HEK293 (cell line): ENCODE measurements around the gene SFSWAP.

Experiments used
- CTCF ChIA-PET: fragments of 350-600 bp; formaldehyde crosslinking; extraction: SDS; loops from one replicate; lab custom pipeline; 2021; ENCODE audit warnings: antibody characterized with exemption; lab: Yijun Ruan, JAX
- POLR2A ChIA-PET: fragments of 300-600 bp; formaldehyde crosslinking; extraction: SDS; loops from one replicate; lab custom pipeline; 2020; ENCODE audit warnings: antibody characterized with exemption, inconsistent platforms; lab: Yijun Ruan, JAX
- H3K27ac ChIP-seq: fragments of 200-500 bp; sonication (Bioruptor generic); 2 replicates; pipeline ENCODE4 v1.5.1; 2014; ENCODE audit warnings: low read depth, low read length, control low read depth, inconsistent platforms; ENCODE audit errors: extremely low read depth
- H3K36me3 ChIP-seq, 2 experiments: fragments of 200-500 bp in 1 of 2; sonication (Bioruptor generic) in 1 of 2; 1 replicate in 1 of 2; 2 replicates in 1 of 2; pipeline ENCODE4 v1.5.1; 2014 to 2017; ENCODE audit warnings: inconsistent platforms in 2 of 2, low read length in 2 of 2; ENCODE audit not compliant: control insufficient read depth in 2 of 2, insufficient read depth in 1 of 2
- H3K4me1 ChIP-seq: fragments of 200-500 bp; sonication (Bioruptor generic); 2 replicates; pipeline ENCODE4 v1.5.1; 2014; ENCODE audit warnings: mild to moderate bottlenecking, low read length, inconsistent platforms; ENCODE audit not compliant: control insufficient read depth, insufficient read depth
- H3K4me3 ChIP-seq: 2 replicates; pipeline ENCODE4 v1.5.1; 2011; ENCODE audit warnings: low read depth, mild to moderate bottlenecking, control low read depth, low read length, moderate library complexity
- H3K9me3 ChIP-seq: fragments of 200-500 bp; sonication (Bioruptor generic); 2 replicates; pipeline ENCODE4 v1.5.1; 2014; ENCODE audit warnings: low read depth, low read length, inconsistent platforms; ENCODE audit not compliant: control insufficient read depth, insufficient read depth
- ELK4 ChIP-seq: IDR thresholded peaks from 2 replicates; pipeline ENCODE4 v1.6.1; 2011; ENCODE audit warnings: mild to moderate bottlenecking, low read depth, low read length, borderline replicate concordance
- HOXD13 ChIP-seq: sonication (generic); formaldehyde crosslinking; IDR thresholded peaks from 2 replicates; pipeline ENCODE4 v1.8.0; 2022; ENCODE audit warnings: missing genetic modification reagents, borderline replicate concordance
- KLF7 ChIP-seq: fragments of 450-650 bp; formaldehyde crosslinking; IDR thresholded peaks from 2 replicates; pipeline ENCODE4 v1.5.1; 2016; ENCODE audit warnings: missing biosample characterization, missing genetic modification characterization, borderline replicate concordance
- OVOL3 ChIP-seq: fragments of 450-650 bp; formaldehyde crosslinking; IDR thresholded peaks from 2 replicates; pipeline ENCODE4 v1.5.1; 2016; ENCODE audit warnings: missing biosample characterization, missing genetic modification characterization
- PRDM1 ChIP-seq: fragments of 450-650 bp; formaldehyde crosslinking; IDR thresholded peaks from 2 replicates; pipeline ENCODE4; 2016; ENCODE audit warnings: missing biosample characterization, missing genetic modification characterization
- SCRT2 ChIP-seq: fragments of 450-650 bp; formaldehyde crosslinking; IDR thresholded peaks from 2 replicates; pipeline ENCODE4 v1.5.1; 2016; ENCODE audit warnings: missing biosample characterization, missing genetic modification characterization
- YY1 ChIP-seq: fragments of 450-650 bp; formaldehyde crosslinking; IDR thresholded peaks from 2 replicates; pipeline ENCODE4 v1.5.1; 2018; ENCODE audit warnings: missing biosample characterization, missing genetic modification characterization
- ZBTB6 ChIP-seq: fragments of 450-650 bp; formaldehyde crosslinking; IDR thresholded peaks from 2 replicates; pipeline ENCODE4 v1.5.1; 2017; ENCODE audit warnings: missing biosample characterization, missing genetic modification characterization
- ZNF26 ChIP-seq: fragments of 450-650 bp; formaldehyde crosslinking; IDR thresholded peaks from 2 replicates; pipeline ENCODE4 v1.5.1; 2016; ENCODE audit warnings: missing biosample characterization, missing genetic modification characterization
- ZNF266 ChIP-seq: fragments of 450-650 bp; formaldehyde crosslinking; IDR thresholded peaks from 2 replicates; pipeline ENCODE4 v1.5.1; 2016; ENCODE audit warnings: missing biosample characterization, missing genetic modification characterization, low read depth
- ZNF350 ChIP-seq: fragments of 450-650 bp; formaldehyde crosslinking; IDR thresholded peaks from 2 replicates; pipeline ENCODE4 v1.5.0; 2017; ENCODE audit warnings: missing biosample characterization, mild to moderate bottlenecking, missing genetic modification characterization
- ZNF423 ChIP-seq: fragments of 450-650 bp; formaldehyde crosslinking; IDR thresholded peaks from 2 replicates; pipeline ENCODE4 v1.5.1; 2016; ENCODE audit warnings: missing biosample characterization, missing genetic modification characterization
- ZNF549 ChIP-seq: fragments of 450-650 bp; IDR thresholded peaks from 2 replicates; pipeline ENCODE4 v1.5.1; 2018; ENCODE audit warnings: missing biosample characterization, missing genetic modification characterization, mild to moderate bottlenecking, inconsistent platforms, moderate library complexity
- ZNF639 ChIP-seq: fragments of 450-650 bp; formaldehyde crosslinking; IDR thresholded peaks from 2 replicates; pipeline ENCODE4 v1.5.1; 2016; ENCODE audit warnings: missing biosample characterization, missing genetic modification characterization
- ZNF645 ChIP-seq: fragments of 450-650 bp; formaldehyde crosslinking; IDR thresholded peaks from 2 replicates; pipeline ENCODE4; 2016; ENCODE audit warnings: missing biosample characterization, missing genetic modification characterization
- ZNF654 ChIP-seq: fragments of 450-650 bp; formaldehyde crosslinking; IDR thresholded peaks from 2 replicates; pipeline ENCODE4 v1.5.1; 2016; ENCODE audit warnings: low read depth, missing biosample characterization, missing genetic modification characterization
- ZNF664 ChIP-seq: fragments of 450-650 bp; formaldehyde crosslinking; IDR thresholded peaks from 2 replicates; pipeline ENCODE4 v1.5.1; 2016; ENCODE audit warnings: missing biosample characterization, missing genetic modification characterization
- ZSCAN4 ChIP-seq: fragments of 450-650 bp; formaldehyde crosslinking; IDR thresholded peaks from 2 replicates; pipeline ENCODE4 v1.5.1; 2017; ENCODE audit warnings: missing biosample characterization, missing genetic modification characterization

SFSWAP gene

GRCh38 chr12:131693149-131693548, 17.7 kb upstream of the SFSWAP start:
- POLR2A ChIA-PET = no interaction called here
- no peaks in the 10 kb centered on the region for H3K36me3 ChIP-seq
- no peak for TF ChIP-seq ZNF423 (tag by site-specific recombination)
- TF ChIP-seq ZNF26 (tag by site-specific recombination) = no peak
- no peak for TF ChIP-seq HOXD13 (CRISPR knock-in tag)
- TF ChIP-seq ZSCAN4 (tag by site-specific recombination) = no peak
- TF ChIP-seq PRDM1 (tag by site-specific recombination) = no peak
- no peak for TF ChIP-seq ZNF266 (tag by site-specific recombination)
- no peak for TF ChIP-seq ZNF549 (tag by site-specific recombination)
- TF ChIP-seq ZBTB6 (tag by site-specific recombination) = no peak
- no peak for TF ChIP-seq YY1 (tag by site-specific recombination)
- TF ChIP-seq OVOL3 (tag by site-specific recombination) = no peak
- TF ChIP-seq ZNF639 (tag by site-specific recombination) = no peak
- no peak for TF ChIP-seq ZNF645 (tag by site-specific recombination)
- TF ChIP-seq SCRT2 (tag by site-specific recombination) = no peak
- no peak for TF ChIP-seq ZNF350 (tag by site-specific recombination)
- no peak for TF ChIP-seq ZNF664 (tag by site-specific recombination)
- TF ChIP-seq ZNF654 (tag by site-specific recombination) = no peak
- no peak for TF ChIP-seq KLF7 (tag by site-specific recombination)
- TF ChIP-seq ELK4 = no peak
- TF ChIP-seq, all 188 proteins: peak for 0
- Histone ChIP-seq H3K9me3 (no peaks in the 10 kb centered on the region), H3K27ac (no peak overlapping the region), H3K4me3 (no peak overlapping the region), H3K4me1 (no peaks in the 10 kb centered on the region)
- CTCF ChIA-PET = no interaction called here
